Gastrocnemius medialis (tissue), 4 donors: ENCODE data around the gene PPIL6. TPM values are rescaled to one million over a fixed set of nuclear protein-coding genes. Genes with fewer than 3 reads are reported as not detected.
A peak's percentile ranks its signal among the peaks of the same experiment; 100 is the strongest.

Experiments used
- ATAC-seq, 2 donors: fragments of 150-250 bp; one replicate each; pipeline ENCODE4 v1.9.1; 2016
- DNase-seq, 2 donors: peaks; one replicate each; pipeline ENCODE4 v3.0.0-alpha.2; 2019
- H3K27ac ChIP-seq, 4 donors: fragments of 200-600 bp; sonication (generic); 1 replicate in 1 of 4; 2 replicates in 3 of 4; pipeline ENCODE4 v1.5.1; 2016 to 2018; ENCODE audit warnings: mild to moderate bottlenecking in 2 of 4, moderate library complexity in 1 of 4
- H3K27me3 ChIP-seq, 3 donors: fragments of 200-600 bp; sonication (generic) in 2 of 3; 1 replicate in 1 of 3; 2 replicates in 2 of 3; pipeline versions ENCODE4 v1.5.1 to v1.6.0; 2016 to 2019; ENCODE audit warnings: mild to moderate bottlenecking in 1 of 3, moderate library complexity in 1 of 3
- H3K36me3 ChIP-seq, 2 donors: fragments of 200-600 bp; sonication (generic) in 1 of 2; one replicate each; pipeline ENCODE4 v1.5.1; 2017 to 2018
- H3K4me1 ChIP-seq, 2 donors: fragments of 200-600 bp; sonication (generic) in 1 of 2; one replicate each; pipeline ENCODE4 v1.5.1; 2016 to 2017; ENCODE audit warnings: mild to moderate bottlenecking in 2 of 2
- H3K4me3 ChIP-seq, 4 donors: fragments of 200-600 bp; sonication (generic) in 3 of 4; 1 replicate in 1 of 4; 2 replicates in 3 of 4; pipeline ENCODE4 v1.5.1; 2016 to 2019; ENCODE audit warnings: mild to moderate bottlenecking in 2 of 4
- H3K9me3 ChIP-seq, 3 donors: fragments of 200-600 bp; sonication (generic) in 2 of 3; 1 replicate in 1 of 3; 2 replicates in 2 of 3; pipeline ENCODE4 v1.5.1; 2016 to 2019
- POLR2A ChIP-seq, 2 donors: fragments of 450-650 bp; IDR thresholded peaks; one replicate each; pipeline ENCODE4 v1.6.1; 2017; ENCODE audit warnings: antibody characterized with exemption in 2 of 2, mild to moderate bottlenecking in 2 of 2, moderate library complexity in 2 of 2
- in situ Hi-C, 4 donors: fragments of 200-750 bp; cut with MboI; loops; one replicate each; pipeline versions ENCODE4 v1.15.0 to v1.8.0; 2017; ENCODE audit warnings: low sequenced_read_pairs in 4 of 4
- intact Hi-C: fragments of 100-400 bp; cut with DNase I; formaldehyde crosslinking; loops from one replicate; pipeline ENCODE4 v1.15.1; 2023; ENCODE audit warnings: low total_unique reads
- total RNA-seq, 4 donors: library from RNA; depleted of rRNA; stranded (reverse); fragments of >200 nt; gene quantifications; one replicate each; pipeline versions ENCODE4 v1.1.0 to v1.2.3, GENCODE V29; 2016
- TF ChIP-seq, protein P1 (sequence below), 5 experiments: fragments of 450-650 bp in 3 of 5; fragments of 200-600 bp in 2 of 5; sonication (generic) in 2 of 5; IDR thresholded peaks in 4 of 5; conservative IDR thresholded peaks in 1 of 5; 1 replicate in 4 of 5; 2 replicates in 1 of 5; pipeline ENCODE4 v1.5.1; 2016 to 2019; ENCODE audit warnings: antibody characterized with exemption in 5 of 5, mild to moderate bottlenecking in 3 of 5, moderate library complexity in 3 of 5

Gene PPIL6
- total RNA-seq, 4 donors from 2014 or later: 0.64 to 2.9 (median 1.3) TPM

GRCh38 chr6:109471105-109471810 lies 30.8 kb upstream of the PPIL6 start:
- no peak overlapping the region for H3K27ac ChIP-seq
- DNase-seq (no peak), ATAC-seq (no peak)
- no peaks in the 10 kb centered on the region for H3K27me3 ChIP-seq
- no peaks in the 10 kb centered on the region for H3K4me1 ChIP-seq
- in situ Hi-C loops (no loop called here), intact Hi-C loops (no loop called here)
- H3K4me3 ChIP-seq: no peak overlapping the region
- H3K9me3 ChIP-seq: no peaks in the 10 kb centered on the region
- TF ChIP-seq, protein P1, sequence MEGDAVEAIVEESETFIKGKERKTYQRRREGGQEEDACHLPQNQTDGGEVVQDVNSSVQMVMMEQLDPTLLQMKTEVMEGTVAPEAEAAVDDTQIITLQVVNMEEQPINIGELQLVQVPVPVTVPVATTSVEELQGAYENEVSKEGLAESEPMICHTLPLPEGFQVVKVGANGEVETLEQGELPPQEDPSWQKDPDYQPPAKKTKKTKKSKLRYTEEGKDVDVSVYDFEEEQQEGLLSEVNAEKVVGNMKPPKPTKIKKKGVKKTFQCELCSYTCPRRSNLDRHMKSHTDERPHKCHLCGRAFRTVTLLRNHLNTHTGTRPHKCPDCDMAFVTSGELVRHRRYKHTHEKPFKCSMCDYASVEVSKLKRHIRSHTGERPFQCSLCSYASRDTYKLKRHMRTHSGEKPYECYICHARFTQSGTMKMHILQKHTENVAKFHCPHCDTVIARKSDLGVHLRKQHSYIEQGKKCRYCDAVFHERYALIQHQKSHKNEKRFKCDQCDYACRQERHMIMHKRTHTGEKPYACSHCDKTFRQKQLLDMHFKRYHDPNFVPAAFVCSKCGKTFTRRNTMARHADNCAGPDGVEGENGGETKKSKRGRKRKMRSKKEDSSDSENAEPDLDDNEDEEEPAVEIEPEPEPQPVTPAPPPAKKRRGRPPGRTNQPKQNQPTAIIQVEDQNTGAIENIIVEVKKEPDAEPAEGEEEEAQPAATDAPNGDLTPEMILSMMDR (IDR thresholded peaks at IDR 0.05 in 4 of 5, conservative IDR thresholded peaks at IDR 0.05 in 1 of 5): no peak
- no peak for TF ChIP-seq POLR2A (IDR thresholded peaks at IDR 0.05)
- peaks cover 0 to 76% of the 10 kb centered on the region in 2 donors for H3K36me3 ChIP-seq

GRCh38 chr6:109469591-109470189 lies 29.3 kb upstream of the PPIL6 start:
- no peaks in the 10 kb centered on the region for H3K9me3 ChIP-seq
- peaks cover 0 to 75% of the 10 kb centered on the region in 2 donors for H3K36me3 ChIP-seq
- H3K4me3 ChIP-seq: no peak overlapping the region
- no peaks in the 10 kb centered on the region for H3K27me3 ChIP-seq
- ATAC-seq (no peak), DNase-seq (no peak)
- intact Hi-C loops (no loop called here), in situ Hi-C loops (no loop called here)
- no peaks in the 10 kb centered on the region for H3K4me1 ChIP-seq
- H3K27ac ChIP-seq: no peak overlapping the region
- no peak for TF ChIP-seq POLR2A (IDR thresholded peaks at IDR 0.05)
- TF ChIP-seq, protein P1 (IDR thresholded peaks at IDR 0.05 in 4 of 5, conservative IDR thresholded peaks at IDR 0.05 in 1 of 5): no peak

DNA sequence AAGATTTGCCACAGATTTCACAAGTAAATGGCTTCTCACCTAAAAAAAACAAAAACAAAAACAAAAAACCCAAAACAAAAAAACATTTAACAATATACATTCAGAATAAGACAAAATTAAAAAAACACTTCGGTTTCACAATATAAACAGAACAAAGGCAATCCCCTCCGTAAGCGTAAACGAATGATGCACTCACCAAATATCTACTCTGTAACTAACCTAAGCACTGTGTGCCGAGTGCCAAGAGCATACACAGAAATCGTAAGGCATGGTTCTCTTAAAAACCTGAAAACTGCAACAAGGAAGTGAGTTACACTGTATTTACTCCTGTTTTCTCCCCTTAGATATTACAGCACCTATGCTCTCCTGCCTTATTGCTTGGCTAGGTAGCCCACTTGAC lies 27.3 kb upstream of the PPIL6 start:
- ATAC-seq: no peak

DNA sequence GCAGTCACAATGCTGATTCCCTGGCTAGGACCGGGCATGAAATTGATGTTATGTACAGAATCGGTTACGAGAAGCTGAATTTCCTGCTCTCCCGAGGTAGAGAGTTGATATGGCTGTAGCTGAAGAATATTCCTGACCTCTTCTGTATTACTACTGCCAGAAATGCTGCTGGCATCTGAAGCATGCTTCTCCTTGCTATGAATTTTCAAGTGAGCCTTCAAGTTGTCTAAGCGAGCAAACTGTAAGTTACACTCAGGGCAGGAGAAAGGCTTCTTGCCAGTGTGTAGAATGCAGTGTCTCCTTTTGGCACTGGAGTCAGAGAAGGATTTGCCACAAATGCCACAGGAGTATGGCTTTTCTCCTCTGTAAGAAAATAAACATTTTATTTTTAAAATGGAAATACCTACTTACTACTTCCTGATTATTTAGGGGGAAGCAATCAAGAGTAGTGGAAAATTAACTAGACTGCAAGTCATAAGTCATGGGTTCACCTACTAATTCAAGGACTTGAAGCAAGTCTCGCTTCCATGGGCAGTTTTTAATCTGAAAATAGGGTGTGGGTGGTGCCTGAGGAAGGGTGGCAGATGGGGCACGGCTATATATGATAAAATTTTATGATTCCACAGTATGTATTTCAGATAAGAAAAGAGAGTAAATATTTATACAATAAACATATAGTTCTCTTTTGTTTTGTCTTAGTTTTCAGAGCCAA lies 25.9 kb upstream of the PPIL6 start:
- in situ Hi-C loops: no loop called here
- no peak for DNase-seq
- TF ChIP-seq, protein P1 (IDR thresholded peaks at IDR 0.05 in 4 of 5, conservative IDR thresholded peaks at IDR 0.05 in 1 of 5): no peak
- TF ChIP-seq POLR2A (IDR thresholded peaks at IDR 0.05): no peak
- Histone ChIP-seq H3K4me1 (no peaks in the 10 kb centered on the region), H3K36me3 (peaks cover 0 to 46% of the 10 kb centered on the region in 2 donors), H3K27me3 (no peaks in the 10 kb centered on the region), H3K4me3 (no peak overlapping the region), H3K9me3 (no peaks in the 10 kb centered on the region), H3K27ac (peak overlapping the region in 1 of 4 donors; percentile 42)
- no peak for ATAC-seq
- intact Hi-C loops: no loop called here

More for the DNA sequence above, 27.3 kb upstream of the PPIL6 start:
- DNase-seq: no peak
- TF ChIP-seq, protein P1 (IDR thresholded peaks at IDR 0.05 in 4 of 5, conservative IDR thresholded peaks at IDR 0.05 in 1 of 5): no peak
- no peak for TF ChIP-seq POLR2A (IDR thresholded peaks at IDR 0.05)
- H3K4me1 ChIP-seq: no peaks in the 10 kb centered on the region
- no peak overlapping the region for H3K27ac ChIP-seq
- H3K4me3 ChIP-seq: no peak overlapping the region
- H3K27me3 ChIP-seq: no peaks in the 10 kb centered on the region
- H3K36me3 ChIP-seq: peaks cover 0 to 58% of the 10 kb centered on the region in 2 donors
- in situ Hi-C loops: no loop called here
- no peaks in the 10 kb centered on the region for H3K9me3 ChIP-seq
- intact Hi-C loops: no loop called here
